Activated CD4-positive, alpha-beta T cell treated with anti-CD3 and anti-CD28 coated beads for 36 hours (primary cell): ENCODE results near the gene RTF2. TPM values are rescaled to one million over a fixed set of nuclear protein-coding genes. Genes with fewer than 3 reads are reported as not detected.

Source experiments
- ATAC-seq: fragments of 200-7000 bp; cut with Tn5 transposase; one replicate; pipeline ENCODE4 v1.10.0; 2021; ENCODE audit warnings: mild to moderate bottlenecking, moderate library complexity
- CTCF ChIA-PET: fragments of 350-600 bp; sonication (Branson Sonifier 250); formaldehyde crosslinking; loops from one replicate; lab custom pipeline; 2021; ENCODE audit warnings: antibody characterized with exemption; lab: Charles Lee
- POLR2A ChIA-PET: fragments of 350-600 bp; sonication (Branson Sonifier 250); formaldehyde crosslinking; loops from one replicate; lab custom pipeline; 2021; ENCODE audit warnings: antibody characterized with exemption, inconsistent platforms; lab: Charles Lee
- DNase-seq: peaks from one replicate; pipeline ENCODE4 v3.0.0-alpha.2; 2020
- H3K27ac Mint-ChIP-seq: one replicate; pipeline ENCODE4 v1.8.0; 2021; ENCODE audit warnings: mixed read lengths
- H3K27me3 Mint-ChIP-seq: one replicate; pipeline ENCODE4 v1.8.0; 2021; ENCODE audit warnings: mixed read lengths
- H3K36me3 Mint-ChIP-seq: one replicate; pipeline ENCODE4 v1.8.0; 2021; ENCODE audit warnings: low read depth, mixed read lengths
- H3K4me1 Mint-ChIP-seq: one replicate; pipeline ENCODE4 v1.8.0; 2021; ENCODE audit warnings: mixed read lengths
- H3K4me3 Mint-ChIP-seq: one replicate; pipeline ENCODE4 v1.8.0; 2021; ENCODE audit warnings: mild to moderate bottlenecking, moderate library complexity, mixed read lengths
- H3K9me3 Mint-ChIP-seq: one replicate; pipeline ENCODE4 v1.8.0; 2021; ENCODE audit warnings: low read depth, mixed read lengths
- intact Hi-C, 2 experiments: fragments of 100-400 bp; cut with DNase I in 1 of 2; cut with micrococcal nuclease in 1 of 2; formaldehyde crosslinking; loops; one replicate each; pipeline versions ENCODE4 v1.14.2 to v1.15.1; 2022 to 2024; cut with DNase I, micrococcal nuclease
- total RNA-seq, 2 experiments: library from RNA; stranded (reverse); gene quantifications; one replicate each; pipeline ENCODE4 v1.2.3, GENCODE V29; 2021

RTF2 gene
- total RNA-seq, 2 experiments from 2014 or later = 68.5 to 80.8 TPM

DNA sequence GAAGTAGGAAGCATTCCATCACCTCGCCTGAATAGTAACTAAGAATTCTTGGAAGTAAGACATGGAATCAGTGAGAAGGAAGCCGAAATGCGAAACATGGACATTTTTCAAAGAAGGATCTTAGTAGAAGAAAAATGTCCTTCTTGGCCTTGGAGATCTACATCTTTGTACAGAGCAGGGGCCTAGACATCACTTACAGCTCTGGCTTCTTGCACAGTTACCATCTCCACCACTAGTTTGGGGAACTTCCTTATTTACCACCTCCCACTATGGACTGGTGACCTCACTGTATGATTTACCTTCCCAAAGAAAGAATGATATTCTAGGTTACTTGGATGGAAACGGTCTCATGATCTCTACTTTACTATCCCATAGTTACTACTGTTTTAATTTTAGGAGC, 40.6 kb upstream of the RTF2 start:
- ATAC-seq = no peak
- Mint-ChIP-seq H3K27ac (no peak overlapping the region), H3K9me3 (no peaks in the 10 kb centered on the region), H3K36me3 (peaks cover 4% of the 10 kb centered on the region), H3K4me1 (peaks cover 49% of the 10 kb centered on the region), H3K27me3 (no peaks in the 10 kb centered on the region), H3K4me3 (no peak overlapping the region)
- intact Hi-C loops = no loop called here
- ChIA-PET CTCF (interaction anchor here (0.6 to 2.0 kb wide), 5 partner anchors 8 to 84 kb away, joined by 3 to 6 read pairs (median 4); no protein-coding TSS in a partner anchor), POLR2A (interaction anchor here (0.5 kb wide), 1 partner anchor 16 kb away, joined by 4 read pairs; no protein-coding TSS in a partner anchor)
- DNase-seq = no peak

DNA sequence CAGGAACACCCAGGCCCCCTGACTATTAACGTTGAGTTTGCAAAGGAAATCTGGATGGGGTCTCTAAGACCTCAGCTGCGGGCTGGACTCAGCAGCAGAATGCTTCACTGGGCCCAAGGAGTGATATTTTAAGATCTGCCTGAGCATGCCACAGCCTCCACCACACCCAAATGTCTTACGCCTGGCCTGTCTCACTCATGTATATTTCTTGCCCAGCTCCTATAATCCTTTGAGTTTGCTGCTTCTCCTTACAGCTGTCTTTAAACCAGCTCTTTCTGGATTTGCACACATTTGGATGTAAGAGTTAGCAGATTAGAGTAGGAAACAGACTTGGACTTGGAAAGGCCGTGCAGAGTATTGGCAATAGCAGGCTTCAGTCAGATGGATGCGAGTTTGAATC, 40.0 kb upstream of the RTF2 start:
- intact Hi-C loops = no loop called here
- Mint-ChIP-seq H3K4me3 (no peak overlapping the region), H3K27ac (peak overlapping the region; percentile 87), H3K9me3 (no peaks in the 10 kb centered on the region), H3K4me1 (peaks cover 51% of the 10 kb centered on the region), H3K27me3 (no peaks in the 10 kb centered on the region), H3K36me3 (peaks cover 4% of the 10 kb centered on the region)
- ATAC-seq (no peak), DNase-seq (no peak)
- POLR2A ChIA-PET = interaction anchor here (0.5 kb wide), 1 partner anchor 17 kb away, joined by 4 read pairs; no protein-coding TSS in a partner anchor
- CTCF ChIA-PET = interaction anchor here (1.2 to 2.0 kb wide), 4 partner anchors 9 to 30 kb away, joined by 4 to 6 read pairs (median 4); no protein-coding TSS in a partner anchor

DNA sequence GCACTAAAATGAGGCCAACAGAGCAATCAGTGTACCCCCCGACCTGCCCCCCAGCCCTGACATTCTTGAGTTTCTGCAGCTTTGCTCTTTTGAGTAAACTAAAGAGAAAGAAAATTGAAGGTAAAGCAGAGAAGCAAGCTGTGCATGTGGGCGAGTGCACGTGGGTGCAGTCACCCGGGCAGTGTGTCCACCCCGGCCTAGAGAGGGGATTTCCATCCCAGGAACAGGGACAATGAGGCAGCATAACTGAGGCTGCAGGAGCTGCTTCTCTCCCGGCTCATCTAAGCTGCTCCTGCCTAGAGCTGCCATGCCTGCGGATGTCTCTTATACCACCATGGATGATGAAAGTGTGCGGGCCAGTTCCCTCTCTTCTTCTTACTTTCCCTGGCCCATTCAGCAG, 39.5 kb upstream of the RTF2 start:
- no peaks in the 10 kb centered on the region for H3K9me3 Mint-ChIP-seq
- ATAC-seq (no peak), DNase-seq (no peak)
- intact Hi-C loops = no loop called here
- no peaks in the 10 kb centered on the region for H3K27me3 Mint-ChIP-seq
- H3K27ac Mint-ChIP-seq = peak overlapping the region; percentile 87
- CTCF ChIA-PET = interaction anchor here (1.2 to 2.0 kb wide), 4 partner anchors 9 to 31 kb away, joined by 4 to 6 read pairs (median 4); no protein-coding TSS in a partner anchor
- H3K4me3 Mint-ChIP-seq = peak overlapping the region; percentile 54
- H3K4me1 Mint-ChIP-seq = peaks cover 53% of the 10 kb centered on the region
- POLR2A ChIA-PET = interaction anchor here (0.6 to 0.7 kb wide), 2 partner anchors 37 to 260 kb away, joined by 3 read pairs; partner anchors contain the start of gene AURKA
- H3K36me3 Mint-ChIP-seq = peaks cover 4% of the 10 kb centered on the region

DNA sequence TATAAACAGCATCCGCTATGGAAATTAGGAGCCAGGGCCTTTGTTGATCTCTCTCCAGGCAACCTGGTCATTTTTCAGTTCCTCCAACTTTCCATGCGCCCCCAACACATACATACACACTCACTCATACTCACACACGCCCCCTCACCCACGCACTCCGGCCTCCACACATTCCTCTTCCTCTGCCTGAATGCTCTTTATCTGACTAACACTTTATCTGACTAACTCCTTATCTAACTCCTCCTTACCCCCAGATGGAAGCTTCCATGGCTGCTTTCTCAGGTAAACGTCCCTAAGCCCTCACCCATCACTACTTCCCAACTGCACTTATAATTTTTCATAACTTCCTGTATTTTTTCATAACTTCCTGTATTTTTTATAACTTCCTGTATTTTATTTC, 38.9 kb upstream of the RTF2 start:
- Mint-ChIP-seq H3K4me1 (peaks cover 56% of the 10 kb centered on the region), H3K36me3 (peaks cover 4% of the 10 kb centered on the region), H3K27me3 (no peaks in the 10 kb centered on the region), H3K4me3 (peak overlapping the region; percentile 54), H3K27ac (peak overlapping the region; percentile 87), H3K9me3 (no peaks in the 10 kb centered on the region)
- intact Hi-C loops = no loop called here
- peak; percentile 63 for ATAC-seq
- ChIA-PET CTCF (interaction anchor here (1.1 to 1.5 kb wide), 3 partner anchors 10 to 13 kb away, joined by 3 to 6 read pairs (median 3); no protein-coding TSS in a partner anchor), POLR2A (interaction anchor here (0.7 to 1.0 kb wide), 2 partner anchors 16 to 260 kb away, joined by 3 to 4 read pairs; no protein-coding TSS in a partner anchor)
- DNase-seq = peak; percentile 70

DNA sequence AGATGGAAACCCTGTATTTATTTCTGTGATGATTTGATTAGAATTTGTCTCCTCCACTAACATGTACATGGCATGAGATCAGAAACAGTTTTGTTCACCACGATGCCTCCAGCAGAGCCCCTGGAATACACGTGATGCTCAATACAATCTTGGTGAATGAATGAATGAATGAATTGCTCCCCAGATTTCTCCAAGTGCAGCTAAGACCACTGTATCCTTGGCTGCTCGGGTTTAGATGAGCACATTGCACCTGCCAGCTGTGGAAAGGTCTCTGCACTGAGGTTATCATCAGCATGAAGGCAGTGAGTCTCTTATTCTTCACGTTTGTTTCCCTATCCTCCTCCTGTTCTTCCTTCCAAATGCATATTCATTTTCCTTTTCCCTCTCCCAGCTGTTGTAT, 38.5 kb upstream of the RTF2 start:
- intact Hi-C loops = no loop called here
- CTCF ChIA-PET = interaction anchor here (1.1 to 1.4 kb wide), 2 partner anchors 11 to 12 kb away, joined by 3 read pairs; no protein-coding TSS in a partner anchor
- peaks cover 51% of the 10 kb centered on the region for H3K4me1 Mint-ChIP-seq
- peak overlapping the region; percentile 87 for H3K27ac Mint-ChIP-seq
- H3K27me3 Mint-ChIP-seq = no peaks in the 10 kb centered on the region
- POLR2A ChIA-PET = interaction anchor here (1.0 kb wide), 1 partner anchor 17 kb away, joined by 4 read pairs; no protein-coding TSS in a partner anchor
- no peak for DNase-seq
- peaks cover 4% of the 10 kb centered on the region for H3K36me3 Mint-ChIP-seq
- no peaks in the 10 kb centered on the region for H3K9me3 Mint-ChIP-seq
- ATAC-seq = no peak
- peak overlapping the region; percentile 54 for H3K4me3 Mint-ChIP-seq

DNA sequence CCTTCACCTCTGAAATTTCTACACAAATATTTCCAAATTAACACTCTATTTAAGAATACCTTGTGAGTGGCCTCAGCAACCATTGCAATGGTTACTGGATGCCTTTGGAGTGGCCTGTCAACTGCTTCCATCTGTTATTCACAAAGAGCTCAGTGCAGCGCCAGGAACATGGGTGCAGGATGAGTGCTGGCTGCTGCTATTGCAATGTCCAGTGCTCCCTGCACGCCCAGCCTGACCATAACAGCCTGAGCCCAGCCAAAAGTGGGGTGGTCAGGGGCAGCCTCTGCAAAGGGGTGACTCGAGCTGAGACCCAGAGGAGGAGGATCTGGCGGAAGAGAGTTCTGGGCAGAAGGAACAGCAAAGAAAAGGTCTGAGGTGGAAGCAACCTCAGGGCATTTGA, 38.0 kb upstream of the RTF2 start:
- intact Hi-C loops = no loop called here
- DNase-seq = no peak
- H3K4me3 Mint-ChIP-seq = peak overlapping the region; percentile 54
- CTCF ChIA-PET = interaction anchor here (1.1 to 1.4 kb wide), 2 partner anchors 12 kb away, joined by 3 read pairs; no protein-coding TSS in a partner anchor
- no peak for ATAC-seq
- peaks cover 4% of the 10 kb centered on the region for H3K36me3 Mint-ChIP-seq
- POLR2A ChIA-PET = interaction anchor here (1.0 kb wide), 1 partner anchor 17 kb away, joined by 4 read pairs; no protein-coding TSS in a partner anchor
- peak overlapping the region; percentile 87 for H3K27ac Mint-ChIP-seq
- peaks cover 50% of the 10 kb centered on the region for H3K4me1 Mint-ChIP-seq
- no peaks in the 10 kb centered on the region for H3K27me3 Mint-ChIP-seq
- H3K9me3 Mint-ChIP-seq = no peaks in the 10 kb centered on the region

DNA sequence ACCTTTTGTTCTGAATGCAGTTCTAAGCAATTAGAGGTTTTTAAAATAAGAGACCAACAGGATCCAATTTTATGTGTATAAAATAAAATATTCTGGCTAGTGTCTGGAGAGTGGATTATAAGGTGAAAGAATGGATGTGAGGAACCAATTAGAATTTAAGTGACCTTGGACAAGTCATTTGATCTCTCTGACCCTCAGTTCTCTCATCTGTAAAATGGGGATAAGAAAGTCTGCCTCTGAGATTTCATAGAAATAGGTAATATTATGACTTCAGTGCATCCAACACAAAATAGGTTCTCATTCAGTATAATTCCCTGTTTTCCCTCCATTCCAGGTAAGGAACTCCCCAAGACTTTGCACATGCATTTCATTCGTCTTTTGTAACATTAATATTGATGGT, 37.5 kb upstream of the RTF2 start:
- peak overlapping the region; percentile 87 for H3K27ac Mint-ChIP-seq
- no peak for DNase-seq
- H3K9me3 Mint-ChIP-seq = no peaks in the 10 kb centered on the region
- intact Hi-C loops = no loop called here
- ChIA-PET POLR2A (no interaction called here), CTCF (interaction anchor here (1.4 kb wide), 1 partner anchor 12 kb away, joined by 3 read pairs; no protein-coding TSS in a partner anchor)
- H3K4me3 Mint-ChIP-seq = no peak overlapping the region
- H3K27me3 Mint-ChIP-seq = no peaks in the 10 kb centered on the region
- peaks cover 51% of the 10 kb centered on the region for H3K4me1 Mint-ChIP-seq
- H3K36me3 Mint-ChIP-seq = peaks cover 4% of the 10 kb centered on the region
- ATAC-seq = no peak

DNA sequence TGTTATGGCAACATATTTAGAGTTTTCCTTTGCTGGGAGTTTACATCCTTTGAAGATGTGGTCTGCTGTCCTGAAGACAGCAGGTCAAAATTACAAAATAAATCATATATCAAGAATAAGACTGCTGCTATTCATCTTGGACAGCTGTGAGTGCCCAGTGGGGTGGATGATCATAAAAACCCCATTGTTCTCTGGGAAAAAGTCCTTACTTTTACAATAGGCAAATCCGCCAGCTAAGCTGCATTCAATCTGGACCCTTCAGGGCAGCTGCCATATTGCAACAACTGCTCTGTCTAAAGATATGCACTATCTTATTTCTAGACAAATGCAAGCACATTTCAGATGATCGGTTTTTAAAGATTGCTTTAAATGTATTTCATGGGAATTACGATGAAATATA, 37.0 kb upstream of the RTF2 start:
- DNase-seq (no peak), ATAC-seq (no peak)
- intact Hi-C loops = no loop called here
- ChIA-PET POLR2A (no interaction called here), CTCF (interaction anchor here (1.2 kb wide), 1 partner anchor 30 kb away, joined by 4 read pairs; no protein-coding TSS in a partner anchor)
- Mint-ChIP-seq H3K4me3 (no peak overlapping the region), H3K9me3 (no peaks in the 10 kb centered on the region), H3K4me1 (peaks cover 52% of the 10 kb centered on the region), H3K36me3 (peaks cover 4% of the 10 kb centered on the region), H3K27ac (no peak overlapping the region), H3K27me3 (no peaks in the 10 kb centered on the region)

DNA sequence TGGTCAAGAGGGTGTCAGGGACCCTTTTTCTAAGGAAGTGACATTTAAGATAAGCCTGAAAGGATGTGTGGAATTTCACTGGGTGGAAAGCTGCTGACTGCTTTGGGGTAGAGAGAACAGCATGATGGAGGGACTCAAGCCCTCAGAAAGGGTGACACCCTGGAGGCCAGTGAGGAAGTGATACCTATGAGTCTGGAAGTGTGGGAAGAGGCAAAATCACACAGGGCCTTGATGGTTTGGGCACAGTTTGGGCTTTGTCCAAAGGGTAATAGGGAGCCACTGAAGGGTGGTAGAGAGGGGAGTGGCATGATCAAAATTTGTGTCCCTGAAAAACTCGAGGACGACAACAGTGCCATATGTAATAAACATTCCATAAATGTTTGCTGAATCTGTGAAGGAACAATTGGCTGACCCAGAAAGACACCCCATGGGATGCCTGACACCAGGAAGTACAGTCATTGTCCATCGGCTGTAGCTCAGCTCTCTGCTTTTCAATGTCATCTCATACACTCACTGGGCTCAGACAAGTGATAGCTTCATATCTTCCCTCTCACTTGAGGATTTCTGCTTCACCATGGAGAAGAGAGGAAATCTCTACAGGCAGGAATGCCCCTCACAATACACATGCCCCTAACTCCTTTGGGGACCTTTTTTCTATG, 35.1 kb upstream of the RTF2 start:
- Mint-ChIP-seq H3K27me3 (no peaks in the 10 kb centered on the region), H3K4me1 (peaks cover 44% of the 10 kb centered on the region), H3K36me3 (peaks cover 6% of the 10 kb centered on the region), H3K4me3 (no peak overlapping the region), H3K27ac (peak overlapping the region; percentile 52), H3K9me3 (no peaks in the 10 kb centered on the region)
- intact Hi-C loops = no loop called here
- ChIA-PET CTCF (interaction anchor here (0.9 to 1.2 kb wide), 4 partner anchors 8 to 15 kb away, joined by 3 to 4 read pairs (median 3); no protein-coding TSS in a partner anchor), POLR2A (interaction anchor here (0.6 kb wide), 1 partner anchor 26 kb away, joined by 3 read pairs; no protein-coding TSS in a partner anchor)
- DNase-seq (no peak), ATAC-seq (peak; percentile 34)

DNA sequence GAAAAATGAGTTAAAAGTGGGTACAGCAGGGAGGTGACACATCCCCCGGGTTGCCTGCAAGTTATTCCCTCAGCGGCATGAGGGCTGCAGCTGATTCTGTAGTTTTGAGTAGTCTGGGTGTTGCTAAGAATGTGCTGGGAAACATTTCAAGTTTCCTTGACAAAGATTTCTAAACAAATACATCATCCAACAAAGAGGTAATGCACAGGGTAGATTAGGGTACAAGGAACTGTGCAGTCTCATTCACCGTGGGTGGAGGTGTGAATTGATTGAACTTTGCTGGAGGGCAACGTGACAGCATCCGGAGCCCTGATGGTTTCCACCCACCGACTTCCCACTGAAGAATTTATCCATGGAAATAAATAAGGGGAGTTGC, 34.6 kb upstream of the RTF2 start:
- CTCF ChIA-PET = interaction anchor here (0.9 to 1.2 kb wide), 3 partner anchors 8 to 16 kb away, joined by 3 read pairs; no protein-coding TSS in a partner anchor
- intact Hi-C loops = no loop called here
- H3K27ac Mint-ChIP-seq = peak overlapping the region; percentile 52
- no peaks in the 10 kb centered on the region for H3K9me3 Mint-ChIP-seq
- H3K4me3 Mint-ChIP-seq = no peak overlapping the region
- no peaks in the 10 kb centered on the region for H3K27me3 Mint-ChIP-seq
- DNase-seq (no peak), ATAC-seq (peak; percentile 63)
- POLR2A ChIA-PET = interaction anchor here (0.6 kb wide), 1 partner anchor 26 kb away, joined by 3 read pairs; no protein-coding TSS in a partner anchor
- peaks cover 6% of the 10 kb centered on the region for H3K36me3 Mint-ChIP-seq
- peaks cover 39% of the 10 kb centered on the region for H3K4me1 Mint-ChIP-seq

DNA sequence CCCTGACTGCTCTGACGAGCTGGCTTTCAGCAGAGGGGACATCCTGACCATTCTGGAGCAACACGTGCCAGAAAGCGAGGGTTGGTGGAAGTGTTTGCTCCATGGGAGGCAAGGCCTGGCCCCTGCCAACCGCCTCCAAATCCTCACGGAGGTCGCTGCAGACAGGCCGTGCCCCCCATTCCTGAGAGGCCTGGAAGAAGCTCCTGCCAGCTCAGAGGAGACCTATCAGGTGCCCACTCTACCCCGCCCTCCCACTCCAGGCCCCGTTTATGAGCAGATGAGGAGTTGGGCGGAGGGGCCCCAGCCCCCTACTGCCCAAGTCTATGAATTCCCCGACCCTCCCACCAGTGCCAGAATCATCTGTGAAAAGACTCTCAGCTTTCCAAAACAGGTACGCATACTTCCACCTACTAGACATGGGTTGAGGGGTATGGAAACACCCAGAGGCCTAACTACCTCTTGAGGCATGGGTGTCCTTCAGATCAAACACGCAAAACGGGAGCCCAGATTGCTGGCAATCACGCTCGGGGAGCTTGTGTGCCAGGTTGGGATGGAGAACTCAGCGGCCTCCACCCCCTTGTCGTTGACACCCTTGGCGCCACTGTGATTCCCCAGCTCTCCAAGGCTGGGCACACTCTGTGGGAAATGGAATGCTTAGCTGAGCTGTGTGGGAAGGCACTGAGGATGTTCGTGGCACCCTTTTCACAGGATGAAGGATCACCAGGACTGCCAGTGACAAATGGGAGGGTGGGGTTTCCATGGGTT, 31.0 kb upstream of the RTF2 start:
- CTCF ChIA-PET = interaction anchor here (0.6 to 0.9 kb wide), 2 partner anchors 16 to 18 kb away, joined by 3 read pairs; no protein-coding TSS in a partner anchor
- Mint-ChIP-seq H3K9me3 (no peaks in the 10 kb centered on the region), H3K27ac (peak overlapping the region; percentile 72), H3K36me3 (peaks cover 9% of the 10 kb centered on the region), H3K4me3 (no peak overlapping the region), H3K27me3 (no peaks in the 10 kb centered on the region), H3K4me1 (peaks cover 41% of the 10 kb centered on the region)
- intact Hi-C loops = no loop called here
- DNase-seq = no peak
- no peak for ATAC-seq
- POLR2A ChIA-PET = no interaction called here
